MV-4-11 (cell line): ENCODE results near the gene GLDC.

Source experiments
- DNase-seq: peaks from one replicate; lab custom pipeline; 2025; lab: John Stamatoyannopoulos, UW

GLDC gene

GRCh38 chr9:6502399-6502798, 143.1 kb downstream of the GLDC start:
- no peak for DNase-seq

GRCh38 chr9:6501526-6502210, 143.9 kb downstream of the GLDC start:
- DNase-seq = no peak

DNA sequence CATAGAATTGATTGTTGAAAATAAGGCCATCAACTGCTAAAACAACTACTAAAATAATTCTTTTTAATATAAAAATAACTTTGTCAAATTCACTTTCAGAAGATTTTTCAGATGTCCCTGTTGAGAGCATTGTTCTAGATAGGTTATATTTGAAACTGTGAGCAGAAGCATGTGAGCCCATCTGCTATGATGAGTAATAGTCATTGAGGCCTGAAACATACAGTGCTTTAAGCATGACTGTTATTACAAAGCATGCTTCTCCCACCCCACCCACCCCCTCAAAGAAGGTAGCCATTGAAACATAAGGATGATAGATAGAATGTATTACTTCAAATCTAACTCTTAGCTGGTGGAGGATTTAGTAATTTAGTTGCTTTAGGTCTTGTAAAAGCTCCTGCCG, 146.5 kb downstream of the GLDC start:
- no peak for DNase-seq

GRCh38 chr9:6495466-6495865, 150.1 kb downstream of the GLDC start:
- DNase-seq = no peak

DNA sequence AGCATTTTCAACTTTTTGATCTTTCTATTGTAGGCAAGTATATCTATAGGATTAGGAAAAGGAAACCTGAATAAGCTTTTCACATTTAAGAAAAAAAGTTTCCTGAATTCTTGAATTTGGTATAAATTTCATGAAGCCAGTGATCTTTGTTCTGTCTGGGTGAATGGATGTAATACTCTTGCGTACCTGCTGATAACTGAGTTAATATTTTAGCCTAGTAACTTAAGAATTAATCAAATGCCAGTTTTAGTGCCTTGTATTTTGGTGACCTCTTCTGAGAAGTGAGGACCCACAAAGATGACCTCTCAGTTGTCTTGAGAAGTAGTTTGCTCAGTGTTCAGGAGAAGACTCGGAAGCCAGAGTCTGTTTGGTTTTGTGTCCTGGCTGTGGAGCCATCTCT, 154.7 kb downstream of the GLDC start:
- no peak for DNase-seq

- DNase-seq = no peak
Measured at GRCh38 chr9:6489099-6489498, 156.4 kb downstream of the GLDC start.

GRCh38 chr9:6488395-6488794, 157.1 kb downstream of the GLDC start:
- no peak for DNase-seq

DNA sequence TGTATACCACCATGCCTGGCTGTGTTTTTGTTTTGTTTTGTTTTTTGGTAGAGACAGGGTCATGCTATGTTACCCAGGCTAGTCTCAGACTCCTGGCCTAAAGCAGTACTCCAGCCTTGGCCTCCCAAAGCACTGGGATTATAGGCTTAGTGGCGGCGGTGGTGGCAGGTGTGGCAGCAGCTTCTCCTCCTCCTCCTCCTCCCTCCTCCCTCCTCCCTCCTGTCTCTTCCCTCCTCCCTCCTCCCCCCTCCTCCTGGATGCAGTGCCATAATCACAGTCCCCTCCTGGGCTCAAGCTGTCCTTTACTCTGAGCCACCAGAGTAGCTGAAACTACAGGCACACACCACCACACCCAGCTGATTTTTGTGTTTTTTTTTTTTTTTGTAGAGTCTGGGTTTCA, 161.3 kb downstream of the GLDC start:
- no peak for DNase-seq
